Activated CD8-positive, alpha-beta memory T cell treated with anti-CD3 and anti-CD28 coated beads, Interleukin-2, amount 50 U/mL, for 1 hour (primary cell): ENCODE data around the gene GLT6D1.
"Not testable (repeated sequence)": the region's sequence is repeated elsewhere in the genome, so short reads cannot be mapped to it uniquely, and the experiment has no call there.

ENCODE experiments used
- DNase-seq: peaks from one replicate; pipeline ENCODE4 v3.0.0-alpha.2; 2020; ENCODE audit errors: extremely low read depth

Gene GLT6D1

GRCh38 chr9:135639196-135639595 is at the start of gene GLT6D1:
GLT6D1 (minus strand) TSS chr9:135639540; CDS start chr9:135639187, 353 bp downstream.
- no peak for DNase-seq

- DNase-seq: no peak
These were observed 49.7 kb upstream of the GLT6D1 start for GRCh38 chr9:135689011-135689410.

- no peak for DNase-seq
These were observed 47.9 kb upstream of the GLT6D1 start for GRCh38 chr9:135687216-135687615.

- no peak for DNase-seq
These were observed 45.4 kb upstream of the GLT6D1 start for GRCh38 chr9:135684691-135685090.

- no peak for DNase-seq
These were observed 44.2 kb upstream of the GLT6D1 start for GRCh38 chr9:135683401-135684034.

GRCh38 chr9:135681161-135681560 is 41.8 kb upstream of the GLT6D1 start:
- no peak for DNase-seq

GRCh38 chr9:135680056-135680455 is 40.7 kb upstream of the GLT6D1 start:
- no peak for DNase-seq

- no peak for DNase-seq
These were observed 39.1 kb upstream of the GLT6D1 start for GRCh38 chr9:135678236-135679017.

GRCh38 chr9:135677641-135678168 is 38.4 kb upstream of the GLT6D1 start:
- no peak for DNase-seq

GRCh38 chr9:135676891-135677290 is 37.6 kb upstream of the GLT6D1 start:
- DNase-seq: no peak

- no peak for DNase-seq
These were observed 35.6 kb upstream of the GLT6D1 start for GRCh38 chr9:135674977-135675376.

GRCh38 chr9:135673941-135674340 is 34.6 kb upstream of the GLT6D1 start:
- no peak for DNase-seq

GRCh38 chr9:135672786-135673185 is 33.4 kb upstream of the GLT6D1 start:
- DNase-seq: not testable (repeated sequence)

GRCh38 chr9:135671591-135672041 is 32.3 kb upstream of the GLT6D1 start:
- no peak for DNase-seq

- no peak for DNase-seq
These were observed 31.6 kb upstream of the GLT6D1 start for GRCh38 chr9:135670721-135671590.

GRCh38 chr9:135669616-135670285 is 30.4 kb upstream of the GLT6D1 start:
- DNase-seq: no peak

- DNase-seq: not testable (repeated sequence)
These were observed 29.7 kb upstream of the GLT6D1 start for GRCh38 chr9:135669018-135669417.

GRCh38 chr9:135667463-135668001 is 28.2 kb upstream of the GLT6D1 start:
- no peak for DNase-seq

- DNase-seq: no peak
These were observed 27.5 kb upstream of the GLT6D1 start for GRCh38 chr9:135666534-135667462.

GRCh38 chr9:135665795-135666189 is 26.5 kb upstream of the GLT6D1 start:
- DNase-seq: no peak
